NB4 (cell line): Measurements from ENCODE around the gene MUC6.

Source experiments
- DNase-seq: peaks from one replicate; pipeline ENCODE4 v3.0.0; 2010; ENCODE audit warnings: low read depth
- H3K4me3 ChIP-seq: one replicate; pipeline ENCODE4 v1.5.1; 2011; ENCODE audit warnings: mild to moderate bottlenecking, low read depth, low read length, moderate library complexity
- CTCF ChIP-seq: IDR thresholded peaks from one replicate; pipeline ENCODE4 v1.5.1; 2012; ENCODE audit warnings: low read depth, low read length
- MAX ChIP-seq: IDR thresholded peaks from 2 replicates; pipeline ENCODE4 v1.6.1; 2011; ENCODE audit warnings: low read depth, low read length
- MYC ChIP-seq: IDR thresholded peaks from 2 replicates; pipeline ENCODE4 v1.6.1; 2011; ENCODE audit warnings: low read depth, low read length
- POLR2A ChIP-seq: IDR thresholded peaks from 2 replicates; pipeline ENCODE4 v1.6.1; 2011; ENCODE audit warnings: mild to moderate bottlenecking; ENCODE audit not compliant: insufficient read length; ENCODE audit errors: extremely low read depth

MUC6 gene

GRCh38 chr11:1044160-1044559 is 7.6 kb upstream of the MUC6 start:
- H3K4me3 ChIP-seq, result no peak overlapping the region
- no peak for TF ChIP-seq MAX
- TF ChIP-seq MYC, result no peak
- no peak for TF ChIP-seq POLR2A
- TF ChIP-seq CTCF, result no peak

GRCh38 chr11:1043563-1044096 is 7.1 kb upstream of the MUC6 start:
- H3K4me3 ChIP-seq, result no peak overlapping the region
- TF ChIP-seq POLR2A, result no peak
- TF ChIP-seq MAX, result peak; percentile 48; the same call in 1 of the 2 replicates
- DNase-seq, result no peak

More at GRCh38 chr11:1044160-1044559, 7.6 kb upstream of the MUC6 start:
- DNase-seq, result no peak

GRCh38 chr11:1042626-1043562 is 6.4 kb upstream of the MUC6 start:
- no peak for TF ChIP-seq CTCF
- TF ChIP-seq MAX, result no peak
- no peak for TF ChIP-seq POLR2A
- no peak for TF ChIP-seq MYC
- no peak overlapping the region for H3K4me3 ChIP-seq
- DNase-seq, result no peak

GRCh38 chr11:1041936-1042608 is 5.6 kb upstream of the MUC6 start:
- TF ChIP-seq POLR2A (no peak), CTCF (no peak), MAX (no peak), MYC (no peak)
- no peak for DNase-seq
- no peak overlapping the region for H3K4me3 ChIP-seq

GRCh38 chr11:1041471-1041870 is 5.0 kb upstream of the MUC6 start:
- no peak overlapping the region for H3K4me3 ChIP-seq
- TF ChIP-seq POLR2A (no peak), MAX (no peak), MYC (no peak), CTCF (no peak)
- DNase-seq, result no peak

GRCh38 chr11:1041149-1041467 is 4.6 kb upstream of the MUC6 start:
- no peak overlapping the region for H3K4me3 ChIP-seq
- no peak for TF ChIP-seq MYC
- no peak for DNase-seq
